ENCODE results near the gene SMIM30. TPM values are rescaled to one million over a fixed set of nuclear protein-coding genes. Genes with fewer than 3 reads are reported as not detected.

SMIM30 gene
- total RNA-seq, 1 experiment from 2014 or later: 47.9 TPM

DNA sequence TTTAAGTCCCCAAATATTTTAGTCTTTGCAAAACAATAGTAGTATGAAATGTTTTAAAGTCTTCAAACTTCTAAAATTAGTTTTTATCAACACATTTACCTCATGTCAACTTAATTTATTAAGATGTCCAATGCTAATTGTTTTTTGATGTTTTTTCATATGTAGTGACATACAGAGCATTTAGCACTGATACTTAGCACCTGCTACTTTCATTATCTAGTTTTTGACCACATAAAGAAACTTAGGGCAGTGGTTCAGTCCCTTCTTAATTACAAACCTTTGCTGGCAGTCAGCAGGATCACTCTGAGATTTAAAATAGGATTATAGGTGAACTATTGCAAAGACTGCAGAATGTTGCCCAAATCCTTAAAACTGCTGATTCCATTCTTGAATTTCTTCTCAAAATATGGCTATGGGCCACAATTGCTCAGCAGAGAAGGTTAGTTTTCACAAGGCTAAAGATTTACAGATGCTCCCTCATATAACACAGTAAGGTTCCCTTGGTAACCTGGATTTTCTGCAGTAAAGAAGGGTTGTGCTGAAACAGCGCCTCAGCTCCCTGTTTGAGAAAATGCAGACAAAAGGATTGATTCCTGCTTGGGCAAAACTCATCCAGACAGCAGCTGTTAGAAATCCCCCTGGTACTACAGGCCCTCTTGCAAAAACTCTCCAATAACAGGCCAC is 35.1 kb downstream of the SMIM30 start:
- no peak for DNase-seq (ENCODE audit: low spot score)
- CTCF ChIA-PET: no interaction called here
- peaks cover 85% of the 10 kb centered on the region for H3K27me3 Mint-ChIP-seq (ENCODE audit: low read depth)
- no peaks in the 10 kb centered on the region for H3K9me3 Mint-ChIP-seq
- H3K4me3 Mint-ChIP-seq: no peak overlapping the region
- POLR2A ChIA-PET: no interaction called here
- H3K27ac Mint-ChIP-seq: no peak overlapping the region
- TF ChIP-seq, protein P1, sequence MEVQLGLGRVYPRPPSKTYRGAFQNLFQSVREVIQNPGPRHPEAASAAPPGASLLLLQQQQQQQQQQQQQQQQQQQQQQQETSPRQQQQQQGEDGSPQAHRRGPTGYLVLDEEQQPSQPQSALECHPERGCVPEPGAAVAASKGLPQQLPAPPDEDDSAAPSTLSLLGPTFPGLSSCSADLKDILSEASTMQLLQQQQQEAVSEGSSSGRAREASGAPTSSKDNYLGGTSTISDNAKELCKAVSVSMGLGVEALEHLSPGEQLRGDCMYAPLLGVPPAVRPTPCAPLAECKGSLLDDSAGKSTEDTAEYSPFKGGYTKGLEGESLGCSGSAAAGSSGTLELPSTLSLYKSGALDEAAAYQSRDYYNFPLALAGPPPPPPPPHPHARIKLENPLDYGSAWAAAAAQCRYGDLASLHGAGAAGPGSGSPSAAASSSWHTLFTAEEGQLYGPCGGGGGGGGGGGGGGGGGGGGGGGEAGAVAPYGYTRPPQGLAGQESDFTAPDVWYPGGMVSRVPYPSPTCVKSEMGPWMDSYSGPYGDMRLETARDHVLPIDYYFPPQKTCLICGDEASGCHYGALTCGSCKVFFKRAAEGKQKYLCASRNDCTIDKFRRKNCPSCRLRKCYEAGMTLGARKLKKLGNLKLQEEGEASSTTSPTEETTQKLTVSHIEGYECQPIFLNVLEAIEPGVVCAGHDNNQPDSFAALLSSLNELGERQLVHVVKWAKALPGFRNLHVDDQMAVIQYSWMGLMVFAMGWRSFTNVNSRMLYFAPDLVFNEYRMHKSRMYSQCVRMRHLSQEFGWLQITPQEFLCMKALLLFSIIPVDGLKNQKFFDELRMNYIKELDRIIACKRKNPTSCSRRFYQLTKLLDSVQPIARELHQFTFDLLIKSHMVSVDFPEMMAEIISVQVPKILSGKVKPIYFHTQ (CRISPR knock-in tag; IDR thresholded peaks at IDR 0.05): no peak
- TF ChIP-seq ZNF121 (CRISPR knock-in tag; IDR thresholded peaks at IDR 0.05): no peak
- no peak for TF ChIP-seq PRRX2 (CRISPR knock-in tag; IDR thresholded peaks at IDR 0.05)
- TF ChIP-seq MYBL2 (CRISPR knock-in tag; IDR thresholded peaks at IDR 0.05): no peak
- no peak for TF ChIP-seq SMAD4 (CRISPR knock-in tag; IDR thresholded peaks at IDR 0.05)
- no peak for TF ChIP-seq NFATC4 (CRISPR knock-in tag; IDR thresholded peaks at IDR 0.05)
- H3K4me1 Mint-ChIP-seq: peaks cover 18% of the 10 kb centered on the region
- ATAC-seq: no peak
- no peaks in the 10 kb centered on the region for H3K36me3 Mint-ChIP-seq

GRCh38 chr7:113078331-113078730 is 40.0 kb downstream of the SMIM30 start:
- Mint-ChIP-seq H3K27ac (no peak overlapping the region), H3K4me3 (no peak overlapping the region), H3K36me3 (no peaks in the 10 kb centered on the region), H3K27me3 (ENCODE audit: low read depth) (peaks cover 100% of the 10 kb centered on the region), H3K4me1 (peaks cover 17% of the 10 kb centered on the region), H3K9me3 (no peaks in the 10 kb centered on the region)
- no peak for DNase-seq (ENCODE audit: low spot score)
- TF ChIP-seq HMGXB4 (CRISPR knock-in tag; IDR thresholded peaks at IDR 0.05): no peak
- TF ChIP-seq ZBTB21 (CRISPR knock-in tag; IDR thresholded peaks at IDR 0.05; ENCODE audit: borderline replicate concordance): no peak
- TF ChIP-seq, protein P2, sequence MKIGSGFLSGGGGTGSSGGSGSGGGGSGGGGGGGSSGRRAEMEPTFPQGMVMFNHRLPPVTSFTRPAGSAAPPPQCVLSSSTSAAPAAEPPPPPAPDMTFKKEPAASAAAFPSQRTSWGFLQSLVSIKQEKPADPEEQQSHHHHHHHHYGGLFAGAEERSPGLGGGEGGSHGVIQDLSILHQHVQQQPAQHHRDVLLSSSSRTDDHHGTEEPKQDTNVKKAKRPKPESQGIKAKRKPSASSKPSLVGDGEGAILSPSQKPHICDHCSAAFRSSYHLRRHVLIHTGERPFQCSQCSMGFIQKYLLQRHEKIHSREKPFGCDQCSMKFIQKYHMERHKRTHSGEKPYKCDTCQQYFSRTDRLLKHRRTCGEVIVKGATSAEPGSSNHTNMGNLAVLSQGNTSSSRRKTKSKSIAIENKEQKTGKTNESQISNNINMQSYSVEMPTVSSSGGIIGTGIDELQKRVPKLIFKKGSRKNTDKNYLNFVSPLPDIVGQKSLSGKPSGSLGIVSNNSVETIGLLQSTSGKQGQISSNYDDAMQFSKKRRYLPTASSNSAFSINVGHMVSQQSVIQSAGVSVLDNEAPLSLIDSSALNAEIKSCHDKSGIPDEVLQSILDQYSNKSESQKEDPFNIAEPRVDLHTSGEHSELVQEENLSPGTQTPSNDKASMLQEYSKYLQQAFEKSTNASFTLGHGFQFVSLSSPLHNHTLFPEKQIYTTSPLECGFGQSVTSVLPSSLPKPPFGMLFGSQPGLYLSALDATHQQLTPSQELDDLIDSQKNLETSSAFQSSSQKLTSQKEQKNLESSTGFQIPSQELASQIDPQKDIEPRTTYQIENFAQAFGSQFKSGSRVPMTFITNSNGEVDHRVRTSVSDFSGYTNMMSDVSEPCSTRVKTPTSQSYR (CRISPR knock-in tag; IDR thresholded peaks at IDR 0.05): no peak
- no peak for TF ChIP-seq E2F4 (CRISPR knock-in tag; IDR thresholded peaks at IDR 0.05; ENCODE audit: borderline replicate concordance, low read depth)
- ATAC-seq: no peak
- CTCF ChIA-PET: interaction anchor here (0.6 kb wide), 1 partner anchor 35 kb away, joined by 3 read pairs; no protein-coding TSS in a partner anchor
- POLR2A ChIA-PET: interaction anchor here (0.7 kb wide), 1 partner anchor 326 kb away, joined by 6 read pairs; no protein-coding TSS in a partner anchor

DNA sequence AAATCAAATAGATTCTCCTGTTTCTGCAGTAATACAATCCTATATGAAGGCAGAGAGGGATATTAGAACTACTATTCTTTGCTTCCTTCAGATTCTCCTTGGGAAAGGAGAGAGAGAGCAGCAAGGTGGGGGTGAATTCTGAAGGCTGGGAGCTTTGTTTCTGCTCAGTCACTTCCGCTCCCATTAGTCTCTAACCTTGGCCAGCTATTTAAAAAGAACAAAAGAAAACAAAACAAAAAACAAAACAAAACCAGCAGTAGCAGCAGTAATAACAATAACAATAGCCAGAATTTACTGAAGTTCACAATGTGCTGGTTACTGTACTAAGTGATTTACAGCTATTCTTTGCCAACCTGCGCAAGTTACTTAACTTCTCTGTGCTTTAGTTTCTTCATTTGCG is 41.7 kb downstream of the SMIM30 start:
- Mint-ChIP-seq H3K4me1 (peaks cover 17% of the 10 kb centered on the region), H3K36me3 (no peaks in the 10 kb centered on the region), H3K27ac (no peak overlapping the region), H3K4me3 (no peak overlapping the region), H3K9me3 (no peaks in the 10 kb centered on the region), H3K27me3 (ENCODE audit: low read depth) (peaks cover 98% of the 10 kb centered on the region)
- ChIA-PET CTCF (interaction anchor here (0.8 kb wide), 1 partner anchor 83 kb away, joined by 3 read pairs; no protein-coding TSS in a partner anchor), POLR2A (interaction anchor here (0.9 to 1.3 kb wide), 2 partner anchors 10 to 287 kb away, joined by 3 to 8 read pairs; partner anchors contain the start of gene GPR85)
- DNase-seq (ENCODE audit: low spot score) (no peak), ATAC-seq (peak; percentile 77)
- no peak for TF ChIP-seq CBFB (CRISPR knock-in tag; IDR thresholded peaks at IDR 0.05; ENCODE audit: low read depth)
- TF ChIP-seq, protein P3, sequence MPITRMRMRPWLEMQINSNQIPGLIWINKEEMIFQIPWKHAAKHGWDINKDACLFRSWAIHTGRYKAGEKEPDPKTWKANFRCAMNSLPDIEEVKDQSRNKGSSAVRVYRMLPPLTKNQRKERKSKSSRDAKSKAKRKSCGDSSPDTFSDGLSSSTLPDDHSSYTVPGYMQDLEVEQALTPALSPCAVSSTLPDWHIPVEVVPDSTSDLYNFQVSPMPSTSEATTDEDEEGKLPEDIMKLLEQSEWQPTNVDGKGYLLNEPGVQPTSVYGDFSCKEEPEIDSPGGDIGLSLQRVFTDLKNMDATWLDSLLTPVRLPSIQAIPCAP (CRISPR knock-in tag; IDR thresholded peaks at IDR 0.05): no peak
- no peak for TF ChIP-seq ZNF232 (CRISPR knock-in tag; IDR thresholded peaks at IDR 0.05)
- no peak for TF ChIP-seq EMX1 (CRISPR knock-in tag; IDR thresholded peaks at IDR 0.05)
- TF ChIP-seq NFYB (CRISPR knock-in tag; conservative IDR thresholded peaks at IDR 0.05; ENCODE audit: low read depth): no peak
- peak; percentile 51; the same call in 1 of the 2 replicates for TF ChIP-seq NFE2L1 (CRISPR knock-in tag; IDR thresholded peaks at IDR 0.05)
